Epithelial cell of esophagus (primary cell): Measurements from ENCODE around the gene TEX50.
A peak's percentile ranks its signal among the peaks of the same experiment; 100 is the strongest.
"Not testable (repeated sequence)": the region's sequence is repeated elsewhere in the genome, so short reads cannot be mapped to it uniquely, and the experiment has no call there.

ENCODE experiments used
- DNase-seq: peaks from one replicate; pipeline ENCODE4 v3.0.0; 2010; ENCODE audit warnings: low read depth
- H3K4me3 ChIP-seq: 2 replicates; pipeline ENCODE4 v1.5.1; 2011; ENCODE audit warnings: mild to moderate bottlenecking, low read length, control low read depth
- CTCF ChIP-seq: IDR thresholded peaks from 2 replicates; pipeline ENCODE4 v1.5.1; 2011; ENCODE audit warnings: low read depth, mild to moderate bottlenecking, low read length, control low read depth, inconsistent platforms; ENCODE audit not compliant: insufficient read depth; ENCODE audit errors: missing control alignments

Gene TEX50

DNA sequence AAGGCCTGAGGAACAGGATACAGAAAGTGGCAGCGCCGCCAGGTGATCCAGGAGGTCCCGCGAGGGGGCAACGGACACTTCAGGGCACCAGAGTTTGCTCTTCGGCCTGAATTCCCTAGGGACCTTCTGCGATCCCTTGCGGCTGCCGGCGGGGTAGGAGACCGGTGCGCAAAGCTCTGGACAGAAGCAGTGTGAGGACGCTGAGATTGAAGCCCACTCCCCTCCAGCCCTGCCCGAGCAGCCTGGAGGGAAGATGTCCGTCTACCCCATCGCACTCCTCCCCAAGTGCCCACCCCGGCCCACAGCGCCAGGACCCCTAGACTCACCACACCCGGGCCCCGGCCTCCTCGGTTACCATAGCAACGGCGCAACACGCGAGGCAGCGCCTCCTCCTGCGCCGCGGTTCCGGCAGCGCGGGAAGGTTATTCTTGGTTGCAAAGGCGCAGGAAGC, 34.4 kb downstream of the TEX50 start, which contains the start of gene ANKRD45:
Gene ANKRD45 (minus strand): TSS at position 361 of the 451 bp plus-strand sequence. CDS start 10,433 bp downstream, outside the sequence.
- peak within 1 kb of the TSS; percentile 43 for H3K4me3 ChIP-seq
- no peak for TF ChIP-seq CTCF
- DNase-seq: peak; percentile 40

DNA sequence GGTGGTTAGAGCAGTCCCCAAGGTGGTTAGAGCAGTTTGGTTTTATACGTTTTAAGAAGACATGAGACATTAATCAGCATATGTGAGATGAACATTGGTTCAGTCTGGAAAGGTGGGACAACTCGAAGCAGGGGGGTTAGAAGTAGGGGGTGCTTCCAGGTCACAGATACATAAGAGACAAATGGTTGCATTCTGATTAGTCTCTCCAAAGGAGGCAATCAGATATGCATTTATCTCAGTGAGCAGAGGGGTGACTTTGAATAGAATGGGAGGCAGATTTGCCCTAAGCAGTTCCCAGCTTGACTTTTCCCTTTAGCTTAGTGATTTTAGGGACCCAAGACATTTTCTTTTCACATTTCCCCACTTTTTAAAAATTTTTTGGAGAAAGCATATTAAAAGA, 39.4 kb downstream of the TEX50 start:
- H3K4me3 ChIP-seq, DNase-seq: not testable (repeated sequence)

- H3K4me3 ChIP-seq, DNase-seq: not testable (repeated sequence)
Observed at GRCh38 chr1:173680152-173680551, 45.0 kb downstream of the TEX50 start.

DNA sequence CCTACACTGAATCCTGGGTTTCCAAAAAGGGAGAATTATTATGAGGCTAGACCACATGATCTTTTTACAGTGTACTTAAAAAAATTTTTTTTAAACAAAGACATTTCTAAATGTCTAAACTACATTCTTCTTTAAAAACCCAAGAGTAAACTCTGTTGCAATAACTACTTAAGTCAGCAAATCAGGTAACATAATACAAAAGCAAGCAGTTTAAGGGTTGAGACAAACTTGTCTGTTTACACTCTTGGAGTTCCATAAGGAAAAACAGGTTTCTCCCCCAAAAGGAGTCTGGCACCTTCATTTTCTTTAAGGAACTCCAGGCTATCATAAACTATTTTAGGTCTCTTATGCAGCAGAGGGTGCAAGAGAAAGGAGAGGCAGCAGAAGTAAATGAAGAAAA, 47.0 kb downstream of the TEX50 start:
- H3K4me3 ChIP-seq: no peak overlapping the region
- TF ChIP-seq CTCF: no peak
- no peak for DNase-seq

GRCh38 chr1:173683838-173684237, 48.7 kb downstream of the TEX50 start:
- not testable (repeated sequence) for H3K4me3 ChIP-seq, DNase-seq

DNA sequence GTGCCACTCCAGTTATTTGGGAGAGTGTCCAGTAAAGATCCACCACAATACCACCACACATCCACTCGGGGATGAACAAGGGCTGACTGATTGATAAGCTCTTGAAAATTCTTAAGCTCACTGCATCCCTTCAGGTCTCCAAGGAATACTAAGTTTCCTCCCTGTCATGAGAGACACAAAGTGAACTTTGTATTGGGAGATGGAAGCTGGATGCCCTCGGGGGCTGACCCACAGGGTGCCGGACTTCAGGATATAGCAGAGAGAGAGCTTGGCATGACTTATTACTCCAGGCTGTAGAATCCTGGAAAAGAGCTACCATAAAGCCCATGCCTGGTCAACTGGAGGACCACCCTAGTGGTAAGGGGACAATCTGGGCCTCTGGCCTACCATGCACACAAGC, 50.0 kb downstream of the TEX50 start:
- H3K4me3 ChIP-seq, DNase-seq: not testable (repeated sequence)
